GM19099 (cell line): Measurements from ENCODE around the gene RAP1A.

ENCODE experiments used
- POLR2A ChIP-seq: IDR thresholded peaks from 3 replicates; pipeline ENCODE4 v1.6.1; 2011; ENCODE audit warnings: low read depth; ENCODE audit not compliant: insufficient read length; ENCODE audit errors: extremely low read depth

The RAP1A gene

GRCh38 chr1:111635324-111636009, 15.9 kb downstream of the RAP1A start:
- TF ChIP-seq POLR2A, result no peak

GRCh38 chr1:111638320-111638719, 18.7 kb downstream of the RAP1A start:
- TF ChIP-seq POLR2A, result no peak

- TF ChIP-seq POLR2A, result no peak
These were observed 20.1 kb downstream of the RAP1A start for GRCh38 chr1:111639602-111640198.

DNA sequence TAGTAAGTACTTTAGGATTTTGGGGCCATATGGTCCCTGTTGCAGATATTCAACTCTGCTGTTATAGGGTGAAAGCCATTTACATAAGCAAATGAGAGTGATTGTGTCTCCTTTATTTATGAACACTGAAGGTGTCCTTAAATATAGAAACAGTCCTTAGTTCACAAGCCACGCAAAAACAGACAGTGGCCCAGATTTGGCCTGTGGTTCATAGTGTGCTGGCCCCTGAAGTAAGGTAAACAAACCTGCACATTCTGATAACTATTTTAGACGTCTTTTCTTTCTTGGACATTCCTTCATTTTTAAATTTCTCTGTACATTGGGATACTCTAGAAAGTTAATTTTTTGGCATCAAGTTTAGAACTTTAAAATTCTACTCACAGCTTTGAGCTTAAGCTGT, 23.5 kb downstream of the RAP1A start:
- TF ChIP-seq POLR2A, result no peak

DNA sequence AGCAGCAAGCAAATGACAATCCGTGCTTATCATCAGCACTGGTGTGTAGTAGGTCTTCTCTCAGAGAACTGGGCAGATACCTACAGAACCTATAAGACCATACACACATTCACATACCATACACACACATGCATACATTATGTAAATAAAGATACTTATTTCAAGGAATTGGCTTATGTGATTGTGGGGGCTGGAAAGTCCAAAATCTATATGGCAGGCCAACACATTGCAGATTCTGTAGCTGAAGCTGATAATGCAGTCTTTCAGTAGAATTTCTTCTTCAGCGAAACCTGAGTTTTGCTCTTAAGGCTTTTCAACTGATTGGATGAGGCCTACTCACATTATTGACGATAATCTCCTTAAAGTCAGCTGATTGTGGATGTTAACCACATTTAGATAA, 24.1 kb downstream of the RAP1A start:
- TF ChIP-seq POLR2A, result no peak

DNA sequence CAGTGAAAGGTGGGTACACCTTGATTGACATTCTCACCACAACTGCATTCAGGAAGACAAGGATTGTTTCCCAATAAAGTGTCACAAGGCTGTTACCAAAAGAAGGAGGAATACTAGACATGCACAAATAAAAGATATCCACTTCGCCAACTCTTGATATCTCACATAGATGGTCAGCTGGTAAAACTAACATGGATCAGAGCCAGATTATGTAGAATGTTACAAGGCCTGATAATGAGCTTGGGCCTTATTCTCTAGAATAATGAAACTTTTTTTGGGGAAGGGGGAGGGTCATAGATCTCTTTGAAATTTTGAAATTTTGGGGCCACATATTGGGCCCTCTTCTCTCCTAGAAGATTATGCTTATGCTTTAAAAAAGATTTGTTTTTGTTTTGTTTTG, 24.9 kb downstream of the RAP1A start:
- TF ChIP-seq POLR2A, result no peak

GRCh38 chr1:111647736-111648135, 28.1 kb downstream of the RAP1A start:
- TF ChIP-seq POLR2A, result no peak

- TF ChIP-seq POLR2A, result no peak
These were observed 29.2 kb downstream of the RAP1A start for GRCh38 chr1:111648806-111649205.

GRCh38 chr1:111649227-111649626, 29.6 kb downstream of the RAP1A start:
- TF ChIP-seq POLR2A, result no peak

- TF ChIP-seq POLR2A, result no peak
These were observed 30.1 kb downstream of the RAP1A start for GRCh38 chr1:111649648-111650047.

DNA sequence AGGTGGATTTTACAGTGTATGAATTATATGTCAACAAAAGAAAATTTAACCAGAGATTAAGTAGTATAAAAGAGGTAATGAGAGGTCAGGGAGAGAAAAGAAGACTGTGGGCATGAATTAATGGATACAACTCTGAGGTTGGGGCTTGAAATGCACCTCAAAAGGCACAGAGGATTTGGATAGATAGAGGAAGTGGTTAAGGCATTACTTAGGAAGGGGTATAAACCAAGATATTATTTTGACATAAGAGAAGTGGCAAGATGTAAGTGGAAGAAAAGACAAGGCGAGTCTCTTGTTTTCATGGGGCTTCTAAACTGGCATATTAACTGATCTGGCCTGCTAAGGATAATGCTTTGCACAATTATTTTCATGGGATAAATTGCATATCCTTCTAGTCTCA, 34.1 kb downstream of the RAP1A start:
- TF ChIP-seq POLR2A, result no peak

DNA sequence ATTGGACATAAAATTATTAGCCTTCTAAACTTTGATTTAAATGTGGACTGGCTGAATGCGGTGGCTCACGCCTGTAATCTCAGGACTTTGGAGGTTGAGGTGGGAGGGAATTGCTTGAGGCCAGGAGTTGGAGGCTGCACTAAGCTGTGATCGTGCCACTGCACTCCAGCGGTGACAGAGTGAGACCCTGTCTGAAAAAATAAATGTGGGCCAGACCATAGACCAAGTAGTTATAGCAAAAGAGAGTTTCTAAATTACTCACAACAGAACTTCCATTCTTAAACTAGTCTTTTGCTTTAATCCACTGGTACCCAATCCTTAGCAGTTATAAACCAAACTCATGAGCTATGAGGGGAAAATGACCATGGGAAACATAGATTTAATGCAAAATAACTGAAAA, 35.2 kb downstream of the RAP1A start:
- TF ChIP-seq POLR2A, result no peak

- no peak for TF ChIP-seq POLR2A
These were observed 36.8 kb downstream of the RAP1A start for GRCh38 chr1:111656086-111657017.

- TF ChIP-seq POLR2A, result no peak
These were observed 39.0 kb downstream of the RAP1A start for GRCh38 chr1:111658622-111659021.

- TF ChIP-seq POLR2A, result no peak
These were observed 40.9 kb downstream of the RAP1A start for GRCh38 chr1:111660204-111661150.

- no peak for TF ChIP-seq POLR2A
These were observed 45.1 kb downstream of the RAP1A start for GRCh38 chr1:111664652-111665051.
